Astrocyte of the spinal cord (primary cell): Measurements from ENCODE around the gene GPAM.

Source experiments
- DNase-seq: peaks from one replicate; pipeline ENCODE4 v3.0.0; 2011; ENCODE audit warnings: low read depth, low spot score
- H3K4me3 ChIP-seq: 2 replicates; pipeline ENCODE4 v1.5.1; 2011; ENCODE audit warnings: low read depth, mild to moderate bottlenecking, low read length, moderate library complexity
- in situ Hi-C: cut with HindIII; loops from 2 replicates; pipeline ENCODE4 v1.10.0; 2017; ENCODE audit warnings: low sequenced_read_pairs
- TF ChIP-seq, protein P1 (sequence below): IDR thresholded peaks from 2 replicates; pipeline ENCODE4 v1.5.1; 2012; ENCODE audit warnings: low read depth, mild to moderate bottlenecking, low read length, inconsistent platforms

The GPAM gene

DNA sequence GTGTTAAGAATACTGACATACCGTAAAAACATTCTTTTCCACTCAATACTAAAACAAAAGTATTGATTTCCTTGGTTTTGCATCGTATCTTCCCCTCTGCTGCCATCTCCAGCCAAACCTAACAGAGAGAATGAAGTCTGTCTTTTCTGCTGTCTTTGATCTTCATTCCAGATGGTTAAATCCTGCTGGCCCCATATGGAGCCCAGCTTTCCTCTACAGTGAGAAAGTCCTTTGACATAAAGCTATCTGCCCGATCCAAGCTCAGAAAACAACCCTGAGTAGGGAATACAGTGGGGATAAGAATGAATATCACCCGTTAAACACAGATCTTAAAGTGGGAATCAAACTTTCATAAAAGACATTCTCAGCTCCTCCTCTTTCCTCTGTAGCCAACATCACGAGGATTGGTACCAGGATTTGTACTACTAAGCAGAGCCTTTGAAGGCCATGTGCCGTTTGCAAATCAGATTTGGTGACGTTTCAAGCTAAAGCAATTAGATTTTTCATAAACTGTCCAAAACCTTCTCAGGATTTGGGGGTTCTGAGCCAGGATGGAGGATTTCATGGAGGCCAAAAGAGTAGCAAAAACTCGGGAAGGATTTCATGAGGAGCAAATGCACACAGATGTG, 30.8 kb upstream of the GPAM start:
- TF ChIP-seq, protein P1, sequence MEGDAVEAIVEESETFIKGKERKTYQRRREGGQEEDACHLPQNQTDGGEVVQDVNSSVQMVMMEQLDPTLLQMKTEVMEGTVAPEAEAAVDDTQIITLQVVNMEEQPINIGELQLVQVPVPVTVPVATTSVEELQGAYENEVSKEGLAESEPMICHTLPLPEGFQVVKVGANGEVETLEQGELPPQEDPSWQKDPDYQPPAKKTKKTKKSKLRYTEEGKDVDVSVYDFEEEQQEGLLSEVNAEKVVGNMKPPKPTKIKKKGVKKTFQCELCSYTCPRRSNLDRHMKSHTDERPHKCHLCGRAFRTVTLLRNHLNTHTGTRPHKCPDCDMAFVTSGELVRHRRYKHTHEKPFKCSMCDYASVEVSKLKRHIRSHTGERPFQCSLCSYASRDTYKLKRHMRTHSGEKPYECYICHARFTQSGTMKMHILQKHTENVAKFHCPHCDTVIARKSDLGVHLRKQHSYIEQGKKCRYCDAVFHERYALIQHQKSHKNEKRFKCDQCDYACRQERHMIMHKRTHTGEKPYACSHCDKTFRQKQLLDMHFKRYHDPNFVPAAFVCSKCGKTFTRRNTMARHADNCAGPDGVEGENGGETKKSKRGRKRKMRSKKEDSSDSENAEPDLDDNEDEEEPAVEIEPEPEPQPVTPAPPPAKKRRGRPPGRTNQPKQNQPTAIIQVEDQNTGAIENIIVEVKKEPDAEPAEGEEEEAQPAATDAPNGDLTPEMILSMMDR = no peak
- in situ Hi-C loops = no loop called here
- no peak for DNase-seq
- H3K4me3 ChIP-seq = no peak overlapping the region

DNA sequence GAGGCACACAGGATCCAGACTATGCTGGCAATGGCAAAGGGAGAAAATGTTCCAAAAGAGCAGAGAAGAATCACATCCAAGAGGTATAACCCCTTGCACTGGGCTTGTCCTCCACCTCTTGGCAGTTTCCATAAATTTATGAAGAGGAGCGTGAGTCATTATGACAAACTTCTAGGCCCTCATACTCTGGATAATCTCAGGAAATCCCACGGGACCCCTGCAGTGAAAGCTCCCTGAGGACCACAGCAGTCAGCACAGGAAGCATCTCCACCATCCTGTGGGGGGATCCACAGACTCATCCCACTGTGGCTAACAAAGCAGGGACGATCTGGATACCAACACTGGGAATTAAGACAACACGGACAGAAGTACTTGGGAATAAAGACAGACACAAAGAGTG, 30.3 kb upstream of the GPAM start:
- TF ChIP-seq, protein P1 = no peak
- no peak overlapping the region for H3K4me3 ChIP-seq
- in situ Hi-C loops = no loop called here
- DNase-seq = no peak

DNA sequence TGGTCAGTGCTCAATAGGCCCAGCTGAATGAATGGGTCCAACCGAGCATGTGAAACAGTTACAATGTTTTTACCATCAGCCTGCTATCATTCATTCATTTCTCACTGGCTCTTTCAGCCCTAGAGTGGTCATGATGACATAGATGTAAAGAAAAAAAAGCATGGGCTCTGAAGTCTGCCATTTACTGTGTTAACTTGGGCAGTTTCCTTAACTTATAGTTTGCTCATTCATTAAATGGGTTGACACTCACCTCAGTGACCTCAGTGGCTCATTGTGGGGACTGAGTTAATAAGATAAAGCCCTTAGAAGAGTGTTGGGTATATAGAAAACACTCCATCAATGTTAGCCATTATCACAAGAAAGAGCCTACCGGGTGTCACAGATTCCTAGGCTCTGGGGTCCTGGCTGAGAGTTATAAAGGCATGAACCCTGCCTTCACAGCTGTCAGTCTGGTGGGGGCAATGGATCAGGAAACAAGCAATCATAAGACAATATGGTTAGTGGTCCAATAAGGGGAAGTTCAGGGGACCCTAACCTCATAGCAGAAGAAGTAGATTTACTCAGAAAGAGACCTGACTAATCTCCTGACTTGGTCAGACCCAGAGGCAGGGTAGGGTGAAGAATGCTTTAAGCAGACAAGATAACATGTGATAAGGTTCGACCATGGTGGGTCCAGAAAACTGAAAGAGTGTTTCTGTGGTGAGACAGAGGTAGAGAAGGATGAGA, 29.7 kb upstream of the GPAM start:
- DNase-seq = no peak
- H3K4me3 ChIP-seq = no peak overlapping the region
- TF ChIP-seq, protein P1 = no peak
- in situ Hi-C loops = no loop called here

DNA sequence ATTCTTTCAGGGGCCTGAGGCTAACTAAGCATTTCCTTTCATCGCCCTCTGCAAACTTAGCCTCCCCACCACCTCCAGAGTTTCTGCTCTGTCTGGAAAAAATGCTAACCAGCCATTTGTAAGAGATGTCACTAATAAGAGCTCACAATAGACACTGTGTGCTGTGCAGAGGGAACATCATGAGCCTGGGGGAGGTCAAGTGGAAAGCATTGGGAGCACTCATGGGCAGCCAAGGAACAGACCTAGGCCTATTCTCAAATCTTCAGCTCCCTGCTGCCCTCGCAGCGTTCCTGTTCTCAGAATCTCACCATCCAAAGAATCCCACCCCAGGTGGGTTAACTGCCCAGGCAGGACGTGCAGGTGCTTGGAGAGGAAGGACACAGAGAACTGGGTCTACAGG, 27.1 kb upstream of the GPAM start:
- H3K4me3 ChIP-seq = no peak overlapping the region
- TF ChIP-seq, protein P1 = no peak
- DNase-seq = no peak
- in situ Hi-C loops = no loop called here

DNA sequence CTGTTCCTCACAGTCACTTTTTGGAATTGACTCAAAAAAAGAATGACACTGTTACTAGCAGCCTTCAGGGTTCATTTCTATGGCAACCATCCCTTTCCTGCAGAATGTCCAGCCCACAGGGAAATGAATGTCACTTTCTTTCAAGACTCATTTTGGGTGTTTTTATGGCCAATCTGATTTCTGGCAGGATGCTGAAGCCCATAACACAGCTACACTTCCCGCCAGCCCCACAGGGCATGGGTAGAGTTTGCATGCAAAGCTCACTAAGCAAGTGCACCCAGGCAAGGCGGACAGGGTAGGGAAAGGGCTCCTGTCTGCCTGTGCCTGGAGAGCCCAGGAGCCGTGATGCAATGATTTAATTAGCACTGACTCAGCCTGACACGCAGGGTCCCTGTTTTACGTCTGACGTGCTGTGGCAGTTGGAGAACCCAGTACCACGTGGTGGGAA, 26.1 kb upstream of the GPAM start:
- no peak for DNase-seq
- TF ChIP-seq, protein P1 = no peak
- H3K4me3 ChIP-seq = no peak overlapping the region
- in situ Hi-C loops = no loop called here

DNA sequence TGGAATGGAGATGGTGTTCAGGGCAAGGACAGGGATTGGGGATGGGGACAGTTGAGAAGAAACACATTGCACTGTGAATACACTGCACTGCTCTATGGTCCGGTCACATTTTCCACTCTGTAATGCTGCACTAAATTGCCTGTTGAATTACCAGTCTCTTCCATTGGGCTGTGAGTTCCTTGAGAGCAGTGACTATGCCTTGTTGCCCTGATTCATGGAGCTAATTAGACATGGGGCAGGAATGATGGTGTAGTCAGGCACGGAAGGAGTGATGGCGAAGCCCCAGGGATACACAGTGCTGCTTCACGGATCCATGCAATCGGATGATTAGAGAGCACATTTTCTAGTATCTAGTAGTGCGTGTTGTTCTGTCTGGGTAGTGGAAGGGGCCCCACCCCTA, 25.4 kb upstream of the GPAM start:
- H3K4me3 ChIP-seq = no peak overlapping the region
- in situ Hi-C loops = no loop called here
- TF ChIP-seq, protein P1 = no peak
- DNase-seq = no peak
